HEK293T (cell line): ENCODE measurements around the gene CNGA4.

ENCODE experiments used
- CTCF ChIA-PET: fragments of 350-600 bp; formaldehyde crosslinking; extraction: SDS; loops from one replicate; lab custom pipeline; 2021; ENCODE audit warnings: antibody characterized with exemption, inconsistent platforms; lab: Yijun Ruan, JAX
- POLR2A ChIA-PET: fragments of 350-600 bp; formaldehyde crosslinking; extraction: SDS; loops from one replicate; lab custom pipeline; 2020; ENCODE audit warnings: antibody characterized with exemption, inconsistent platforms; lab: Yijun Ruan, JAX
- DNase-seq: peaks from one replicate; pipeline ENCODE4 v3.0.0; 2012; ENCODE audit warnings: mixed read lengths; ENCODE audit errors: extremely low spot score
- ARNT ChIP-seq: fragments of 450-650 bp; IDR thresholded peaks from 2 replicates; pipeline ENCODE4 v1.6.1; 2017; ENCODE audit warnings: mild to moderate bottlenecking
- BHLHE40 ChIP-seq: fragments of 450-650 bp; IDR thresholded peaks from 2 replicates; pipeline ENCODE4 v1.6.1; 2016; ENCODE audit warnings: mild to moderate bottlenecking, moderate library complexity, borderline replicate concordance
- CTBP1 ChIP-seq: fragments of 450-650 bp; IDR thresholded peaks from 2 replicates; pipeline ENCODE4 v1.6.1; 2016; ENCODE audit warnings: borderline replicate concordance
- ELF4 ChIP-seq: fragments of 450-650 bp; IDR thresholded peaks from 2 replicates; pipeline ENCODE4 v1.6.1; 2017; ENCODE audit warnings: antibody characterized with exemption
- FOXA1 ChIP-seq: fragments of 450-650 bp; IDR thresholded peaks from 2 replicates; pipeline ENCODE4 v1.6.1; 2016; ENCODE audit warnings: mild to moderate bottlenecking
- FOXK2 ChIP-seq: fragments of 450-650 bp; IDR thresholded peaks from 2 replicates; pipeline ENCODE4 v1.6.1; 2016; ENCODE audit warnings: mild to moderate bottlenecking
- FOXM1 ChIP-seq: fragments of 450-650 bp; IDR thresholded peaks from 2 replicates; pipeline ENCODE4 v1.6.1; 2017; ENCODE audit warnings: mild to moderate bottlenecking, borderline replicate concordance
- HDGF ChIP-seq: fragments of 450-650 bp; IDR thresholded peaks from 2 replicates; pipeline ENCODE4 v1.6.1; 2017; ENCODE audit warnings: antibody characterized with exemption, borderline replicate concordance
- L3MBTL2 ChIP-seq: fragments of 450-650 bp; conservative IDR thresholded peaks from 2 replicates; pipeline ENCODE4 v1.6.1; 2016; ENCODE audit warnings: mild to moderate bottlenecking
- LEF1 ChIP-seq: fragments of 450-650 bp; IDR thresholded peaks from 2 replicates; pipeline ENCODE4 v1.6.1; 2017; ENCODE audit warnings: mild to moderate bottlenecking, borderline replicate concordance
- NFRKB ChIP-seq: fragments of 450-650 bp; IDR thresholded peaks from 2 replicates; pipeline ENCODE4 v1.6.1; 2016; ENCODE audit warnings: mild to moderate bottlenecking, moderate library complexity
- PKNOX1 ChIP-seq: fragments of 450-650 bp; IDR thresholded peaks from 2 replicates; pipeline ENCODE4 v1.6.1; 2016
- SP1 ChIP-seq: fragments of 450-650 bp; IDR thresholded peaks from 2 replicates; pipeline ENCODE4 v1.6.1; 2017
- SUZ12 ChIP-seq: fragments of 450-650 bp; IDR thresholded peaks from 2 replicates; pipeline ENCODE4 v1.6.1; 2016; ENCODE audit warnings: mild to moderate bottlenecking
- TARDBP ChIP-seq: fragments of 450-650 bp; IDR thresholded peaks from 2 replicates; pipeline ENCODE4 v1.6.1; 2016
- ZNF384 ChIP-seq: fragments of 450-650 bp; IDR thresholded peaks from 2 replicates; pipeline ENCODE4 v1.6.1; 2016

Gene CNGA4

GRCh38 chr11:6201481-6201880 lies 37.4 kb upstream of the CNGA4 start:
- ChIA-PET POLR2A (no interaction called here), CTCF (no interaction called here)
- no peak for DNase-seq
- no peak for TF ChIP-seq TARDBP
- no peak for TF ChIP-seq SUZ12
- no peak for TF ChIP-seq ZNF384
- no peak for TF ChIP-seq SP1
- TF ChIP-seq FOXK2: no peak
- no peak for TF ChIP-seq CTBP1
- no peak for TF ChIP-seq ELF4
- no peak for TF ChIP-seq LEF1
- TF ChIP-seq L3MBTL2: no peak
- no peak for TF ChIP-seq PKNOX1
- no peak for TF ChIP-seq FOXM1
- no peak for TF ChIP-seq HDGF

GRCh38 chr11:6202041-6202440 lies 36.8 kb upstream of the CNGA4 start:
- TF ChIP-seq SP1: no peak
- TF ChIP-seq TARDBP: no peak
- TF ChIP-seq LEF1: no peak
- no peak for TF ChIP-seq FOXM1
- no peak for TF ChIP-seq L3MBTL2
- no peak for TF ChIP-seq ZNF384
- TF ChIP-seq PKNOX1: no peak
- no peak for TF ChIP-seq ELF4
- no peak for DNase-seq
- ChIA-PET CTCF (no interaction called here), POLR2A (no interaction called here)

GRCh38 chr11:6203327-6203726 lies 35.6 kb upstream of the CNGA4 start:
- no peak for DNase-seq
- POLR2A ChIA-PET: no interaction called here
- CTCF ChIA-PET: no interaction called here
- TF ChIP-seq SP1 (no peak), CTBP1 (no peak), HDGF (no peak), SUZ12 (no peak)

- TF ChIP-seq BHLHE40 (no peak), FOXM1 (no peak)
- POLR2A ChIA-PET: no interaction called here
- no peak for DNase-seq
- CTCF ChIA-PET: no interaction called here
These were observed 34.2 kb upstream of the CNGA4 start for GRCh38 chr11:6204706-6205105.

GRCh38 chr11:6205366-6205765 lies 33.5 kb upstream of the CNGA4 start, which contains the start of gene C11orf42:
Gene C11orf42, plus strand, starts transcription at chr11:6205557. Its CDS starts 59 bp downstream, at chr11:6205616.
- TF ChIP-seq TARDBP: no peak
- TF ChIP-seq ZNF384: no peak
- TF ChIP-seq SP1: no peak
- TF ChIP-seq FOXM1: no peak
- TF ChIP-seq PKNOX1: no peak
- TF ChIP-seq SUZ12: no peak
- no peak for TF ChIP-seq ELF4
- TF ChIP-seq NFRKB: no peak
- no peak for TF ChIP-seq BHLHE40
- TF ChIP-seq CTBP1: no peak
- no peak for DNase-seq
- POLR2A ChIA-PET: no interaction called here
- CTCF ChIA-PET: no interaction called here

GRCh38 chr11:6206456-6207180 lies 32.3 kb upstream of the CNGA4 start:
- ChIA-PET CTCF (no interaction called here), POLR2A (no interaction called here)
- no peak for DNase-seq
- TF ChIP-seq SUZ12 (no peak), PKNOX1 (no peak), ZNF384 (no peak), SP1 (no peak), CTBP1 (no peak), BHLHE40 (no peak), FOXA1 (no peak), LEF1 (no peak), L3MBTL2 (no peak), FOXK2 (no peak), FOXM1 (no peak), NFRKB (no peak), ELF4 (no peak), HDGF (no peak), ARNT (no peak)
